Fibroblast of lung (primary cell): Measurements from ENCODE around the gene CDC26.
A peak's percentile ranks its signal among the peaks of the same experiment; 100 is the strongest.

Experiments used
- CTCF ChIP-seq, 2 donors: IDR thresholded peaks in 1 of 2; conservative IDR thresholded peaks in 1 of 2; 1 replicate in 1 of 2; 2 replicates in 1 of 2; pipeline ENCODE4 v1.5.1; 2011 to 2012; ENCODE audit warnings: low read length in 2 of 2, control low read depth in 1 of 2, inconsistent platforms in 1 of 2, low read depth in 1 of 2, mild to moderate bottlenecking in 1 of 2
- EZH2 ChIP-seq: IDR thresholded peaks from 2 replicates; pipeline ENCODE4 v1.5.1; 2012; ENCODE audit warnings: low read length, control low read depth, mild to moderate bottlenecking; ENCODE audit errors: missing control alignments

GRCh38 chr9:113317777-113318176 lies 42.4 kb upstream of the CDC26 start:
- peak; percentile 19 to 21 for TF ChIP-seq CTCF (conservative IDR thresholded peaks at IDR 0.05 in 1 of 2, IDR thresholded peaks at IDR 0.05 in 1 of 2; ENCODE audit: low read depth in 1 of 2, low read length in 2 of 2)
- no peak for TF ChIP-seq EZH2
